ENCODE data around the gene GRIA3.

The GRIA3 gene

DNA sequence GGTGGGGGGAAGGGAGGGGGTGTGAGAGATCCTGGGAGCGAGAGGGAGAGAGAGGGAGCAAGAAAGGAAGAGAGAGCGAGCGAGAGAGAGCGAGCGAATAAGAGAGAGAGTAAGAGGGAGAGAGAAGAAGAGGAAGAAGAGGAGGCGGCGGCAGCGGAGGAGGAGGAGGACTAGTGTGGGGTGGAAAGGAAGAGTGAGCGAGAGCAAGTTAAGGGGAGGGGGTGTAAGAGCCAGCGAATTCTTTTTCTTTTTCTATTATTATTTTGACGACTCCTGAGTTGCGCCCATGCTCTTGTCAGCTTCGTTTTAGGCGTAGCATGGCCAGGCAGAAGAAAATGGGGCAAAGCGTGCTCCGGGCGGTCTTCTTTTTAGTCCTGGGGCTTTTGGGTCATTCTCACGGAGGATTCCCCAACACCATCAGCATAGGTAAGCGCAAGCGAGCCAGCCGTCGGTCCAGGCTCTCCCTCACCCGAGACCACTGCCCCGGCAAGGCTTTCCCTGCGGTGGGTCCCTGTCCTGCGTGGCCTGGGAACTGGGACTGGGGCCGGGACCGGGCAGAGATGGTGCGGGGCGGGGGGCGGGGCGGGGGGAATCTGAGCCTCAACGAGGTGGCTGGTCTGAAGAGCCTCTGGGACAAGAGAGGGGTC is at the start of gene GRIA3:
Gene GRIA3, plus strand, starts transcription at position 60 of the 647 bp plus-strand sequence. Its CDS starts 258 bp downstream, at position 318.
- no peak for DNase-seq (ENCODE audit: low read depth)

DNA sequence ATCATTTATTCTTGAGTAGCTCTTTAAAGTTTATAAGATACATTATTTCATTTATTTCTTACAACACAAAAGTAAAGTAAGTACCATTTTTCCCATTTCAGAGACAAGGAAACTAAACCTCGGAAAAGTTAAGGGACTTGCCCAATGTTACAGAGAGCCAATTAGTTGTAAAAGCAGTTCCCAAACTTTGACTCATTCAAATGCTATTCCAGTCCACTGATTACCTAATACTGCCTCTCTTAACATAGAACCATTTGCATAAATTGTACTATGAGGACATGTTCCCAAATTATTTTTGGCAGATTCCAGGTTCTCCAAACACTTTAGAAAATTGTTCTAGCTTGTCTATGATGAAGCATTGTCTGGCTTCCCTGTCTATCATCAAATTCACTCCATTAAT is 45.6 kb upstream of the GRIA3 start:
- DNase-seq (ENCODE audit: low read depth), result no peak

DNA sequence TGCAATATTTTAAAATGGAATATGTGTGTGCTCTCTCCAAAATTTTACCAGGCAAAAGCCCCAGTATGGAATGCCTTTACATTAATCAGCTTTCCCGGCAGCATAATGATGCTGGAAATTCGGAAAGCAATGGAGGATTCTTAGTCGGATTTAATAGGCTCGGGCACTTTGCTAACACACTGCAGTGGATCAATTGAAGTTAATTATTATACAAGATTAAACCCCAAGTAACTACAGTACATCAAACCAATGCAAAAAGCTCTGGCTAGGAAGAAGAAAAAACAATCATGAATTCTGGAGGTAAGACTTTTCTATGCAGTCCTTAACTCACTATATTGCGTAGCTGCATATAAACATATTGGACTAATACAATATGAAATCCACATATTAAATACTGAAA is 43.6 kb upstream of the GRIA3 start:
- no peak for DNase-seq (ENCODE audit: low read depth)

DNA sequence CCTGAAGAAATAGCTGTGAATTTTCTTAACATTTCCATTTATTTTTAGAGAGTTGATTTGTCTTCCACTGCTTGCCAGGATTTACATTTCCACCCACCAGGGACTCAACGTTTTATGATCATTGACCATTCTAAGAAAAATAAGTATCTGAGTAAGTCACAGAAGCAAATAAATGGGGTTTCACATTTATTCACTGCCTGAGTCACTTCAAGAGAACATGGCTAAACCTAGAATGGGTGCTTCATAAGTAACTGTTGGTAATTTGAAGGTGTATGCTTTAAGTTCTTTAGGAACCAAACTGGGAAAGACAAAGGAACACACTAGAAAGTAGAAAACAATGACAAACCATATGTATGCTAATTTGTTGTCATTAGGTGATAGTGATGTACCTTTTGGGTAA is 43.2 kb upstream of the GRIA3 start:
- DNase-seq (ENCODE audit: low read depth), result no peak

DNA sequence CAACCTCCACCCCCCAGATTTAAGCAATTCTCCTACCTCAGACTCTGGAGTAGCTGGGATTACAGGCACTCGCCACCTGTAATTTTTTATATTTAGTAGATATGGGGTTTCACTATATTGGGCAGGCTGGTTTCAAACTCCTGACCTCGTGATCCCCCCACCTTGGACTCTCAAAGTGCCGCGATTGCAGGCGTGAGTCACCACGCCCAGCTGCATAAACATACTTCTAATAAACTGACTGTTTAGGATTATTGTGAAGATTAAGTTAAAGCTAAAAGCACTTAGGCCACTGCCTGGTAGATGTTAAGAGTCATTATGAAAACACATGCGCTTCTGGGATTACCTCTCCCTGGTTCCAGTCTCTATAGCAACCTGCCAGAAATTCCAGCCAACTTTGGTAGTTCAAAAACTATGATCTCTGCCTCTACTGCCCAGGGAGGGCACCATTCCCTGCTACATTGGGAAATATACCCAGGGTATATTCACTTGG is 30.2 kb upstream of the GRIA3 start:
- no peak for DNase-seq (ENCODE audit: low read depth)

DNA sequence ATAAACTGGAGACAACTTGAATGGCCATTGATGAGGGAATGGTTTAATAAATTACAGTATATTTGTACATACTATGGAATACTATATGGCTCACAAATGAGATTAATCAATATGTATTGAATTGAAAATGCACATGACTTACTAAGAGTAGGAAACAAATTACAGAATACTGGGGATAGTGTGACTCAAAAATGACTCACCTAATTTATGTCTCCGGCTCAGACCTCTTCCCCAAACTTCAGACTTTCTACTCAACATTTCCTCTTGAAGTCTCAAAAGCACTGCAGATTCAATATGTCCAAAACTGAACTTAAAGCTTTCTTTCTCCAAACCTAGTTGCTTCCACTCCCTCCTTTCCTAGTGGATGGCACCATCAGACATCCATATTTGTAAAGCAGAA is 28.8 kb upstream of the GRIA3 start:
- DNase-seq (ENCODE audit: low read depth), result no peak

DNA sequence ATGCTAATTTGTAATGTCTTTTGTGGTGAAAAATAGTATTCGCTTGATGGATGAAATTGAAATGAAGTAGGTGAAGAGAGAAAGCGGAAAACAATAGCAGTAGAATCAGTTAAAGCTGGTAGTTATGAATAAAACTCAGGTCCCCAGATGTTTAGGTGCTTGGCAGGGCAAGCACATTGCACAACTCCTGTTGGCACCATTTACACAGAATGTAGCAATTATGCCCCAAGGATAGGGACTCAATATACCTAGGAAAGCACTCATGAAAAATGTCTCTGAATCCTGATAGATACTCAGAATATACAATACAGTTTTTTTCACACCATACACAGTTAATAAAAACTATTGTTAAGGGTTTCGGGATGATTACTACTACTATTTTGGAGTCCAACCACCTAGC is 26.5 kb upstream of the GRIA3 start:
- DNase-seq (ENCODE audit: low read depth), result no peak

DNA sequence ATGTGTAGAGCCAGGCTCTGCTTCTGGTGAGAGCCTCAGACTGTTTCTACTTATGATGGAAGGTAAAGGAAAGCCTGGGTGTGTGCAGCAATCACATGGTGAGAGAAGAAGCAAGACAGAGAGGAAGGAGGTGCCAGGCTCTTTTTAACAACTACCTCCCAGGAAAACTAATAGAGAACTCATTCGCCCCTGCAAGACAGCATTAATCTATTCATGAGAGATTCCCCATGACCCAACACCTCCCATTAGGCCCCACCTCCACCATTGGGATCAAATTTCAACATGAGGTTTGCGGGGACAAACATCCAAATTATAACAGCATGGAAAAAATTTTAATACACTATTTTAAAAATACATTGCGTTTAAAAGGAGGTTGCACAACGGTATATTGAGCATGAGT is 24.7 kb upstream of the GRIA3 start:
- no peak for DNase-seq (ENCODE audit: low read depth)

DNA sequence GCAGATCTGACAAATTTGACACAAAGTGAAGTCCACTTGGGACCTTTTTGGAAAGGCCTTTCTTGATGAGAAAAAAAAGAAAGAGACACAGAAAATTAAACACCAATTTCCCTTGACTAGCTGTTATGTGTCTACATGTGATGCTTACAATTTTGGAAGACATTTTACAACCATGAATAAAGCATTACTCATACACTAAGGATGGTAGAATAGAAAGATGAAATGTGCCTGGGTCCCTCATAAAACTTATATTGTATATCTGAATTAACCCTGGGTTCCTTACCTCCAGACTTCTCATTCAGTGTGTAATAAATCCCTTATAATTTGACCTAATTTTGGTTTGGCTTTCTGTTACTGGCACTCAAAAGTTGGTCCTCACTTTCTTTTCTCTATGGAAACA is 16.5 kb upstream of the GRIA3 start:
- no peak for DNase-seq (ENCODE audit: low read depth)

DNA sequence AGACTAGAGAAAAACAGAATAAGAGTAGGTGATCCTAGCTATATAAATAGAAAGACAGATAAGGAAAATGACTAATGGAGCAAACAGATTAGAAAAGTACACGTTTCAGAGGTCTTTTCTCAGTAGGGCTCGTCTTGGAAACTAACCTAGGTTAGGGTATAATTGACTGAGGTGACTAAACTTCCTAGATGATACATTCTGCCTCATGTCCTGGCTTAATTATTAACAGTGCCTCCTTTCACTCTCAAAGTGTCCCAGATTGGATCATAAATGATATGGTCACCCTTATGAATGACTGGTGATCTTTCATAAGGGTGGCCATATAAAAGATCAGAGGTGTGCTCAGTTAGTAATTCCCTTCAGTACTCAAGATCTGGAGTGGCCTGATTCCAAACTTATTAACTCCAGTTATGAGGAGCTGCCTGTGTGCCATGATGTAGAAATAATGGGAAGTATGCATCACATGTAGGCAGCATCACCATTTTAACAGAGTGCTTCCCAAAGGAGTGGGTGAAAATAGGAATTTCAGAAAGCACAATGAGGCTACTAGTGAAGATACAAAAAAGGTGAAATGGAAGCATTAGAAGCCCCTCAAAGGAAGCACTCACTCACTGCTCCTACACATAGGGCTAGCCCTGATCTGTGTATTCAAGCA is 14.7 kb upstream of the GRIA3 start:
- DNase-seq (ENCODE audit: low read depth), result no peak

DNA sequence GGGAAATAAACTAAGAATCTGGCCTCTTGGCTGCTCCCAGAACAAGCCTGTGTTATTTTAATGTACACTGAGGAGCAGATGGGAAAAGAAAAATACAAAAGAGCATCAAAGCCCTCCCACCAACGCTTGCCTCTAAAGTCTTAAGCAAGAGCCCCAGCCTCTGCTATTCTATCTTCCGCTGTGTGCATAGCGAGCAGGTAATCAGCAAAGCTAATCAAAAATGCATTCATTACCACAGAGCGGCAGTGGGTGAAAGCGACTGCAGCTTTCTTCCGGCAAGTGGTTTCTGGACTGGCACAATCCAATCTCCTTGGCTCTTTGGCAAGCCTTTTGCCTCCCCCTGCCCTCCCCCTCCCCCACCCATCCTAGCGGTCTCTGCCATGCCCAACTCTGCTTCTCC is 13.5 kb upstream of the GRIA3 start:
- DNase-seq (ENCODE audit: low read depth), result no peak

DNA sequence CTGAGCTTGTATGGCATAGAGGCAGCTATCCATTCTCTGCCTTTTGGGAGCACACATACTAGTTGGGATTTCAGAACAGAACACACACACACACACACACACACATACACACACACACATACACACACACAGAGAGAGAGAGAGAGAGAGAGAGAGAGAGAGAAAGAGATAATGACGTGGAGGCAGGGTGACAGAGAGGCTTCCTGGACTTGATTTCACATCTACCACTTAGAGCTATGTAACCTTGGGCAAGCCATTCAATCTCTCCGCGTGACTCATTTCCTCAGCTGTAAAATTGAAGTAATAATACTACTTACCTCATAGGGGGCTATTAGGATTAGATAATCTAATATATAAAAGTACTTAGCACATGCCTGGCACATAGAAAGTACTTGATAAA is 12.3 kb upstream of the GRIA3 start:
- no peak for DNase-seq (ENCODE audit: low read depth)

DNA sequence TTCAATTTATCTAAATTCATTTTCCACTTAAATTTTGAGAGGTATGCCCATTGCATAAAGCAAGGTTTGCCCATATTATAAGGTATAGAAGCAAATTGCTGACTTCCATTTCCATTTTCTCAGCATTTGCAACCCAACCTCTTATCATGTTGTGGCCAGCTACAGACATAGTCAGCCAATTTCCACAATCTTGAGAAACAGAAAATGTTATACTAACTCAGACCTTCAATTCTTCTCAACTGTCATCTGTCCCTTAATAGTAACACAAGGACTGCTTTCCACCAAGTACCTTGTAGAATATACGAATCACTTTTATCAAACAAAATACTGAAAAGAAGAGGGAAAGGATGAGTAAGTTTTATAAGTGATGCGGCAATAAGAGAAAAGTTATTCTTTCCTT is 11.2 kb upstream of the GRIA3 start:
- DNase-seq (ENCODE audit: low read depth), result no peak

DNA sequence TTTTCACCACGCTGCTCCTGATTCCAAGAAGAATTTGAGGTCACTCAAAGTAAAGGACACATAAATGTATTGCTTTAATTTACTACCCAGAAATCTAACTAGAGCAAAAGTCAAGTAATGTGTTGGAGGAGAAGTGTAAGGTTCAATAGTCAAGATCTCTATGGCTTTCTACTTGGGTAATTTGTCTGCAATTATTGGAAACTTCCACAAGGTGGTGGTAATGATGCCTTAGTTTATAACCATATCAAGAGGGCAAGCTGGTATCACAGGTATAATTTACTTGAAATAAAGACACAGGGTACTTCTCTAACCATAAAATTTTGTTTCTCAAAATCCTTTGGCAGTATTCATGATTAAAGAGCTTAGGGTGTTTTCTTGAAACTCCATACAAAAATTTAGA is 10.2 kb upstream of the GRIA3 start:
- DNase-seq (ENCODE audit: low read depth), result no peak

DNA sequence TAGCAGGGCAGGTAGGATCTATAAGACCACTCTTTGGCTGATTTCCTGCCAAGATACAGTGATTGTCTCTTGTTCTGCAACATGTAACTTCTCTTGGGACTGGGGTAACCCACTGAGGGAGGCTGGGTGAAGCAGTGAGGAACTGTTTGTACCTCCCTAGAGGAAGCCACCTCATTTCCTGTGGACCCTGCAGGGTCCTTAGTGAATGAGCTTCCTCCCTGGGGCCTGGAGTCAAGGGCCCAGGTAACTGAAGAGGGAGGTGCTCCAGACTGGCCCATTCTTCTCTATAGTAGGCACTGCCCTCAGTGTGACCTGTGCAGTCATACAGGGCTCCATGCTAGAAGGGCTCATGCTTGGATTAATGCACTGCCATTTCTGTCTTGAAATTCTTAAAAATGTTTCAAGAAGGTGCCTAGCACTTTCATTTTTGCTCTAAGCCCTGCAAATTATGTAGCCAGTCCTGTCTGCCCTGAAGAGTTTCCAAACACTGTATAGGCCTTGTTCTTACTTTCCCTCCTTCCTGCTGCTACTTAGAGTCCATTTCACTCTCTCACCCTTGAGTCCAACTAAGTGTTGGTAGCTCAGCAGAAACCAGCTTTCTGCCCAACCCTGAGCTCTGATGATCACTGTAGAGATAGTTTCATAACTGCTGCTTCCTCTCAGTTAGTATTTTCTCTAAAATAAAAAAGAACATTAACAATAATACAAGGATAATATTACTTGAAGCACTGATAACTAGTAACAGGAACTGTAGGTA is 8.5 kb upstream of the GRIA3 start:
- DNase-seq (ENCODE audit: low read depth), result no peak

DNA sequence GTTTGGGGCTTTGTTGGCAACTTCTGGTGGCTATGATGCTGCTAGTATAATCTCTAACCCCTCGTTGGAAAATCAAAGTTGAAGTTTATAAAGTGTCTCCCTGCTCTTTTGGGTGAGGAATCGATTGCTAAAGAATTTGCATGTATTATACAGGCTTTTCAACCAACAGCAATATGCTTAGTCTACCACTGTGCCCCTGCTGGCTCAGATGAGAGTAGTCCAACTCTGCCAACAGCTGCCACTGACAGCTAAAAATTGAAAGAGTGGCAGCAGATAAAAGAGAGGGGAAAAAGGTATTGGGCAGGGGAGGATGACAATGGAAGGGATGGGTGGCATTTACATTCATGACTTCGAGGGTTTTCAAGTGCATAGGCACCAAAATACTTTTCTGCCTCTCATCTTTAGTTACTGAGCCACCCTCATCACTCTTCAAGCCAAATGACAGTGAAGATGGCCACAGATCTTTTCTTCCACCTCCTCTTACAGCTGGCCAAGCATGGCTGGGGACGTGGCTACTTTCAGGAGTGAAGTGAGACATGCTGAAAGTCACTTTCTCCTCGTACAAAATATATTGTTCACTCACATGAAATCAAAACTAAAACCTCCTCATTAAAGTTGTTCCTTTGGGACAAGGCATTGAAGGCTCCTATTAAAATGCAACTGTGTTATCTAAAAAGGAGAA is 2.7 kb upstream of the GRIA3 start:
- DNase-seq (ENCODE audit: low read depth), result no peak

DNA sequence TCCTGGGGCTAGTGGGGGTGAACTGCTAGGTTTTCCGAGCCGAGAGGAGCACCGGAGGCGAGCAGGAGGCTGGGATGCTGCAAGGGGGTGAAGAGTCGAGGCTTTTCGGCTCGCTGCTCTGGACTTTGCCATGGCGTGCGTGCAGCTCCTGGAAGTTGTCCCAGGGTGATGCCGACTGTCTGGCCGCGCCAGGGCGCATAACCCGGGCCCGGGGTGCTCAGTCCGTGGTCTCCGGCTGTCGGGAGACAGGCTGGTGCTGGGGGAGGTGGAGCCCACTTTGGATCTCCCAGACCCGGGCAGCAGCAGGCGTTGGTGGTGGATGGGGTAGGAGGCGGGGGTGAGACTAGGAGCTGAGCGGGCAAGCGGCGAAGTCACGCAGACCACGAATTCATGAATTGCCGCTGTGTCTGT is 793 bp downstream of the GRIA3 start:
- no peak for DNase-seq (ENCODE audit: low read depth)

DNA sequence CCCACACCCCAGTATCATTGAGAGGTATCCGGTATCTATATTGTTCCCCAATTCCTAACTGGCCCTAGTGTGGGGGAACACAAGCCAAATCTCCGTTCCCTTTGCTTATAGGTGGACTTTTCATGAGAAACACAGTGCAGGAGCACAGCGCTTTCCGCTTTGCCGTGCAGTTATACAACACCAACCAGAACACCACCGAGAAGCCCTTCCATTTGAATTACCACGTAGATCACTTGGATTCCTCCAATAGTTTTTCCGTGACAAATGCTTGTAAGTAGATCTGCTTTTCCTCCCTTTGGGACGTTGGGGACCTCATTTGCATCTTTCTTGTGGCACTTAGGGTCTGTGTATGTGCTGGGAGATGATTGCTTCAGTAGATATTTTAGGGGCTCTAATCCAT is 1.6 kb downstream of the GRIA3 start:
- DNase-seq (ENCODE audit: low read depth), result no peak

DNA sequence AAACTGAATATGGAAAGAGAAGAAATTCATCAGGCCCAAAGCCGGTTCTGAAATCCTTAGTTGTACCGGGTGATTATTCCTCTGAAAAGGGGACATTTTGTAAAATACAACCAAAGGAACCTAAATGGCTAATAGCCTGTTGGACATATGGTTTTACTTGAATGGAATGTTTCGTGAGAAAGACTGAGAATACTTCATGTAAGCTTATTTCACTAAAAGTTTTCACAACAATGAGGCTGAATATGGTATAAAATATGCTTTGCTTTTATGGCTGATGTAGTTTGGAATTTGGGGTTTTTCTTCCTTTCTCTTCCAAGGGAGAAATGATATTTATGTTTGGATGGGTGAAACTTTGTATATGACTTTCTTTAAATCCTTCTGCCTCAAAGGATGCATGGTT is 2.7 kb downstream of the GRIA3 start:
- no peak for DNase-seq (ENCODE audit: low read depth)

DNA sequence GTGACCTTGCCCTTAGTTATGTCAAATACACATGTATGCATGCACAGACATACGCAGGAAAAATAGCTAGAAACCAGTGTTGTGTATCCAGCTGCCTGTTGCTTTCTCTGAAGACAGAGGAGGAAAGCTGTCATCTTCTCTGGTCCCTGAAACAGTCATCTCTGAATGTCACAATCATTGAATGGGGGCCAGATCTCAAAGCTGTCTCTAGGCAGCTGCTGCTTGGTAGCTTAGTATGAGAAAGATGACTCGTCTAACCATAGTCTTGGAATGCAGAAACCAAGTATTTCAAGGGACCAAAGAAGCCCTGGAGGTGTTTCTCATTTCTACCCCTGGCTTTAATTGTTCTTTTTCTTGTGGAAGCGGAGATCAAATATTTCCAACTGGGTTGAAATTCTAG is 4.0 kb downstream of the GRIA3 start:
- DNase-seq (ENCODE audit: low read depth), result no peak

DNA sequence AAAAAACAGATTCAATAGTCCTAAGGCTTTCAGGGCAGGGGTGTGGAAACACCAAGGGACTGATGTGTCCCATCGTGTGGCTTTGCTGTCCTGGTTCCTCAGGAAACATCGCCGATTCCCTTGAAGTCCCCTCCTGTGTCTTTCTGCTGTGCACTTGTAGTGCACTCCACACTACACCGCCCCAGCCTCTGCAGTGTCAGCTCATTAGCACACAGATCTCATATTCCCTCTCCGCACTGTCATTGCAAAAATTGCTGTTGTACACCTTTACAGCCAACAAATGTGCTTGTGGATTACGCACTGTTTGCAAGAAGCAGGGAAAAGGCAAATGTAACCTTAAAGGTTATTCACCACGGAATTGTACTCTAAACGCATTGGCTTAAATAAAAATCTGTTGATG is 5.3 kb downstream of the GRIA3 start:
- no peak for DNase-seq (ENCODE audit: low read depth)

DNA sequence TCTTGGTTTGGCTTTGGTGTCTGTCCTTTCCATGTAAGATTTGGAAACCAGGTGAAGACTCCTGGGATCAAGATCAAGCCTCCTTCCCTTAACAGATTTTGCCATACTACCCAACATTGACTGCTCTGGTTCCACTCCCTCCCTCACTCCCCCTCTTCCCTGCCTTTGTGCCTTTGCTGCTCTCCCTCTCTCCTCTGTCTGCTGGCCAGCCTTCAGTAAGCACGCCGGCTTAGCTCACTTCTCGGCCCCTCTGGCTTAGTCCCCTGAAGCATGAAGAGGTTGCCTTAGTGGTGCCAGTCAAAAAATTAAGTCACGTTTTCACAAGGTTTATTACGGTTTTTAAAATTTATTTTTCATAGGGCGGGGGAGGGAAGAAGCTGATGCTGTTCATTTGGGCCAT is 6.0 kb downstream of the GRIA3 start:
- DNase-seq (ENCODE audit: low read depth), result no peak

DNA sequence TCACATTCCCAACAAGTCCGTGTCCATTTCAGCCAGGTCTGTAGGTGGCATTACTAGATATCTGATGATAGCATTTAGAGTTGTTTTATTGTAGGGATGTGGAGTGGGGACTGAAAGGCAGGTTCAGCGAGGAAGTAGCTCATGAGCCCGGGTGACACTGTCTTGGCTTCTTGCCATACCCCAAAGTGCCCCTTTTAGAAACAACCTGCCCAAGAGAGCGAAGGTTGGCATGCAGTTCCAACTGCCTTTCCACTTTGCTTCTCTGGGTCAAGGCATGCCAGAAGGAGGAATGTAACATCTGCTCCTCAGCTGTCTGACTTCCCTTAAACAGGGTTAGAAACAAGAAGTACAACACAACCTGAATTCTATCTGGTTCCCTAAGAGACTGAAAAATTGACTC is 9.0 kb downstream of the GRIA3 start:
- no peak for DNase-seq (ENCODE audit: low read depth)
